GM21390 (cell line): ENCODE data around the gene FOXF2.

ENCODE experiments used
- ATAC-seq: cut with Tn5 transposase; IDR thresholded peaks from one replicate; pipeline ENCODE4 v1.9.1; 2021; ENCODE audit not compliant: unreplicated experiment

FOXF2 gene

GRCh38 chr6:1390133-1390945, 963 bp downstream of the FOXF2 start:
- no peak for ATAC-seq

GRCh38 chr6:1390946-1391799, 1.8 kb downstream of the FOXF2 start:
- no peak for ATAC-seq

DNA sequence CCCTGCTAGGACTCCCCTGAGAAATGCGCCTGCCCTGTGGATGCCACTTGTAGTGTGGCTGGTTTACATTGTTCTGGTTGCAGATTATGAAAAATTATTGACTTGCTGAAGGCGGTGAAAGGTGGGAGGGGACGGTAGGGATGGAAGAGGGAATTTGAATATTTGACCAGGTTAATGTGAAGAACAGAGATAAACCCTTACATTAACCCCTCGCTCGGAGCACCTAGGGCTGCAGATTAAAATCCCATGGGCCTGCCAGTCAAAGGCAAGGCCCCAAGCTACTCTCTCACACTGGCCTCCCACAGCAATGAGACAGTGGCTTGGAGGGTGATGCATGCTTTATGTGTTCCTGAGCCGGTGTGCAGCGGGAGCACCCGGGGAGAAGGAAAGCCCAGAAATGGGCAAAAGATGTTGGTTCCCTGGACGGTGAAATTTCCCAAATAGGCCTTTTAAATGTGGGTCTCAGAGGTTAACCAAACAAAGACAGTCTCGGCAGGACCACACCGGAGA, 2.5 kb downstream of the FOXF2 start:
- no peak for ATAC-seq

DNA sequence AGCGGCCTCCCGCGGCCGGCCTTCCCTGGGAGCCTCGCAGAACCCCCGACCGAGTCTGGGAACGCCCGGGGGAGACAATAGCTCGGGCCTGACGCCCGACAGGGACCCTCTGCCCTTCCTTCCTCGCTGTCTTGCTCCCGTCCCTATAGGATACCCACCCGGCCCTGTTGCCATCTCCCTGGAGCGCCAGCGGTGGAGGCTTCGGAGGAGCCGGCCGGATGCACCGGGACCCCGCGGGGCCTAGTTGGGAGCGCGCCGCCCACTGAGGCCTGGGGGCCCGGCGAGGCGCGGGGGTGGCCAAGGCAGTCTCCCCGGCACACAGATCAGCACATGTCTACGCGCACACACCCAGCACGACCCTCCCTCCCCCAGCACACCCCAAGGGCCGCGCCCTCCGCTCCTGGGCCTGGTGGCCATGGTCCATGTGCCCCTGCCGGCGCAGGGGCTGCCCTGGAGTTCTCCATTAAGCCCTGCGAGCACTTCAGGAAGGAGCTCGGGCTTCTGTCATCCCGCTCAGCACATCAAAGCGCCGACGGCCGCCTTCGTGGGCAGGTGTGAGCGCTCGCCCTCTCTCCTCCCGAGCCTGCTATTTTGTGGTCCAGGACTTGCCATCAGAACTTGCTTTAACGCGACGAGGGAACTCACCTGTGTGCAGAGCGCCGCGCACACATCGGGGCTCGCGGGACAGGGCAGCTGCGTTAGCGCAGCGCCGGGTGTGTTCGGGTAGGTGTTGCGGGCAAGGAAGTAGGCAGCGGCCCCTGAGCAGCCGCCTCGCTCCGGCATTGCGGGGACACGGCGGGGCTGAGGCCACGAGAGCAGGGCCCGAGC, 3.7 kb downstream of the FOXF2 start:
- ATAC-seq: no peak

GRCh38 chr6:1393641-1394283, 4.4 kb downstream of the FOXF2 start:
- no peak for ATAC-seq

DNA sequence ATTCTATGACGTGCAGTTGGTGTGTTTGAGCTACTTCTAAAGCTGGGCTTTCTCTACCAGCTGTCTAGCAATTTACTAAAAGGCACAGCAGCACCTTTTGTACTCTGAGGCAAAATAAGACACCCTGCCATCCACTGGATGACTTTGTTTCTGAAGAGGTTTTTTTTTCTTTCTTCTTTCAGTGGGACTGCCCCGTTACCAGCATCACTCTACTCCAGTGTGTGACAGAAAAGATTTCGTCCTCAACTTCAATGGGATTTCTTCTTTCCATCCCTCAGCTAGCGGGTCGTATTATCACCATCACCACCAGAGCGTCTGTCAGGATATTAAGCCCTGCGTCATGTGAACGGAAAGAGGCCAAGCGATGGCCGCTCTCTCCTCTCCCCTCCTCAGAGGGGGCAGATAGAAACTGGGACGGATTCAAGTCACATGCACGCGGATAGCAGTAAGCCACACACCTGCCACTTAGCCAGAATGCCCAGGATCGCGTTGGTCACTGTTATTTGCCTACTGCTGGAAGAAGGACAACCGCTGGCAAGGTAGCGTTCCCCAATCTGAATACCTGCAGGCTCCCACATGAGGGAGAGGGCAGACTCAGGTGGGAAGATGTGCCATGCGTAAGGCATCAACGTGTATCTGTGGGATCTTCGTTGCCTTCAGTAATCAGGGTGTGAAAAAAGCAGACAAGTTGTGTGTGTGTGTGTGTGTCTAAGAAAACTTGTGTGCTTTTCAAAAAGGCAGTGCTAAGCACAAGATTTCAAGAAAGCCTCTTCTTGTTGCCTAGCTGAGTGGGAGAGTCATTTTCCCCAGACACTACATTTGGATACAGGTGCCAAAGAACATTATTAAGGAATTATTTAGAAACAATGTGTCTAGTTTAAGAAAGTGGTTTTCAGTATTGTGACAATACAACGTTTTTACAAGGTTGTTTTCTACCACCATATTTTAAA, 5.4 kb downstream of the FOXF2 start:
- ATAC-seq: no peak

- no peak for ATAC-seq
These were observed 6.1 kb downstream of the FOXF2 start for GRCh38 chr6:1395506-1395905.

DNA sequence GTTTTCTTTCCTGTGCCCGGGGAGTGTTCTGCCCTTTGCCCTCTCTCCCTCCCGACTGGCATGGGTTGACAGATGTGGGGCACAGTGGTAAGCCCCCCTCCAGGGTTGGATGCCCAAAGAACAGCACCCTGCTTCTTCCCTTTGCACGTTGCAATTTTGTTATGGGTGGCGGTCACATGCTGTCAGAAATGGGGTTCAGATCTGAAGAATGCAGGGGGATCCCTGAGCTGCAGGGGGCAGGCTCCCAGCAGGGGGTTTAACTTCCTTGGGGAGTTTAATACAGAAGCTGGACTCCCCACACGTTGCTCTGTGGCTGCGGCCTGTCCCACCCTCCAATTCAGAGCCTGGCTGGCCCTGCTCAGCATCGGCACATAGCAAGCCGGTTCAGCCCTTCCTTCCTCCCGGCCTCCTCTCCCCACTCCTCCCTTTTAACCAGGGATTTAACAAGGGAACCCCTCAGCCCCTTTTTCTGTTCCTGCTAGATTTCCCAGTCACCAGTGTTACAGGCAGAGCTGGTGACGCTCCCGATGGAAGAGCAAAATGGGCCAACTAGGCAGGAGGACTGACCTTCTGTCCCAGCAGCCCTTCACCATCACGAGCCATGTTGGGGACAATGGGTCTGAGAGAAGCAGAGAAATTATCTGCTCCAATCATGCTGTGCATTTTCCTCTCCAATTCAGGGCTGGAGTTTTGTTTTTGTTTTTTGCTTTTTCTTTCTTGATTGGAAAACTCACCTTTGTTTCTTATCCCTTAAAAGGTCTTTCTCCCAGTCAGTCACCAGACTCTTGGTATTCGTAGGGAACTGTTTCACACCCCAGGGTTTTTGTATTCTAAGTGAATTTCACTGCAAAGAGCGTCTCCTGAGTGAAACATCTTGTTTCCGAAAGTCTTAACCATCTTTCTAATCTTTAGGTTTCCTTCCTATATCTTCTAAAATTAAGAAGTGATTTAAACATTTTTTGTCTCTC, 6.8 kb downstream of the FOXF2 start:
- ATAC-seq: no peak

GRCh38 chr6:1396952-1397868, 7.8 kb downstream of the FOXF2 start:
- ATAC-seq: peak; percentile 58

DNA sequence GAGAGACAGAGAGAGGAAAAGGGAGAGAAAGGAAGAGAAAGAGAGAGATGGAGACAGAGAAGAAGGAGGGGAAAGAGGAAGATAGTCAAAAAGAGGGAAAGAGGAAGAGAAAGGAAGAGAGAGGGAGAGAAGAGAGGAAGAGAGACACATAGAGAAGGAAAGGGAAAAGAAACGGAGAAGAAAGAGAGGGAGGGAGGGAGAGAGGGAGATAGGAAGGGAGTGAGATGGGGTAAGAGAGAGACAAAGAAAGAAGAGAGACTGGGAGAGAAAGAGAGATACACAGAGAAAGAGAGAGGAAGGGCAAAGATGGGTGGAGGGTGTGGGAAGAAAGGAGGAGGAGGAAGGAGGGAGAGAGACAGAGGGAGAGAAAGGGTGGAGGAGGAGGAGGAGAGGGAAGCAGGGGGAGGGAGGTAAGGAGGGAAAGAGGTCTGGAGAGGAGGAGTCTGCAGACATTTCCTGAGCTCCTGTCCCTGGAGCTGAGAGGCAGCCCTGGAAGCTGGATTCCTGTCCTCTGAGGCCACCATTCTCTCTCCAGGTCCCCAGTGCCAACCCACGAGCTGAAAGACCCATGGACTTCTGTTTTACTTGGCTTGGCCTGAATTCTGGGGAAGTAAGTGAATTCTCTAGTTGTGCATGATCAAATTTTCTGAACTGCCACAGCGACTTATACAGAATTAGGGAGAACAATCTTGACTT, 9.9 kb downstream of the FOXF2 start:
- no peak for ATAC-seq

GRCh38 chr6:1400126-1400850, 10.9 kb downstream of the FOXF2 start:
- ATAC-seq: no peak

GRCh38 chr6:1402369-1402768, 13.0 kb downstream of the FOXF2 start:
- ATAC-seq: no peak

DNA sequence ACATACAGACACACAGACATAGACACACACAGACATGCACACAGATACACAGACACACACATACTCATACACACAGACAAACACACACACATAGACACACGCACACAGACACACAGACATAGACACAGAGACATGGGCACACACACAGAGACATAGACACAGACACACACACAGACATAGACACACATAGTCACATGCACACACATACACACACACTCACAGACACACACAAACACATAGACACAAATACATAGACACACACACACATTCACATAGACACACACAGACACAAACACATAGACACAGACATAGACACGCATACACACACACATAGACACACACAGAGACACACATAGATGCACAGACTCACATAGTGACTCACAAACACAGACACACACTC, 13.5 kb downstream of the FOXF2 start:
- no peak for ATAC-seq

DNA sequence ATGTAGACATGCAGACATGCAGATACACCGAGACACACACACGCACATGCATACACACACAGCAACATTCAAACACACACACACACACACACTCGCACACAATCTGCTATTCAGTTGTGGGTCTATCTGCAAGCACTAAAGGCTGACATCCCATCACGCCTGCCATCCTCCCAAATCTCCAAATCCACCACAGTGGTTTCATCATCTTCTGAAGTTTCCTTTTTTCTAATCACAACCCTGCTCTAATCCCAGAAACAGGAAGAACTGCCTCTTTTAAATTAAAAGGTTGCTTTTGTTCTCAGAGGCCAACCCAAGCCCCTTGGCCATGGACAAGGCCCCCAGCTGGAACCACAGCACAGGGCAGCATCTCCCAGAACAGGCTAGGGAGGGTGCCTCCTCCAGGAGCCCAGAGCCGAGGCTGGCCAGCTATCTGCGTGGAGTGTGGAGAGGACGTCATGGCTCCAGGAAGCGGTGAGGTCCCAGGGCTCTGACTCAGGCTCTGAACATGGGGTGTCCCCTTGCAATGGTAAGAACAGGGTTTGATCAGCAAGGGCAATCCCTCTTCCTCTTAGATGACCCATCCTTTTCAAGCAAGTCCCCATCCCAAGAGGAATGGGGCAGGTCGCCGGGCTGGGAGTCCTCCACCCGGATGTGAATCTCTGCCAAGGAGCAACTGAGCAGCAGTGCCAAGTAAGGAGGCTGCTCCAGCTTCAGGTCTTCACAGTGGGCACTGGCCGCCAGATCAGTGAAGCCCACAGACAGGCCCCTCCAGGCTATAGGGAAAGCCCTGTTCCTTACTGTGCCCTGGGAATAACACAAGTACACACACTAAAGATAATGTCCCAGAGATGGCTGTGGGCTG, 14.7 kb downstream of the FOXF2 start:
- no peak for ATAC-seq

DNA sequence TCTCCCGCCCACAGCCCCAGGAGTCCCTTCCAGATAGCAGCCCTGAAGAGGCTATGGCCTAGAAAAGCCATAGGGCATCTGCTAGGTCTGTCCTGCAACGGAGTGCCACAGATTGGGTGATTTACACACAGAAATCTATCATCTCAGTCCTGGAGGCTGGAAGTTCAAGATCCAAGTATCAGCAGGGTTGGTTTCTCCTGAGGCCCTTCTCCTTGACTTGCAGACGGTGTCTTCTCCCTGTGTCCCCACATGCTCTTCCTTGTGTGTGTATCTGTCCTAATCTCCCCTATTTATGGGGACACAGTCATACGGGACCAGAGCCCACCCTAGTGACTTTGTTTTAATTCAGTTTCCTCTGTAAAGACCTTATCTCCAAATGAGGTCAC, 15.3 kb downstream of the FOXF2 start:
- no peak for ATAC-seq
